Adipose tissue (tissue), 3 donors: ENCODE data around the gene DVL1. TPM values are rescaled to one million over a fixed set of nuclear protein-coding genes. Genes with fewer than 3 reads are reported as not detected.

Experiments used
- polyA plus RNA-seq, 3 donors: library from polyadenylated mRNA; stranded (reverse); fragments of 200-250 nt; gene quantifications; one replicate each; pipeline ENCODE4 v1.2.3, GENCODE V29; 2013
- donor health status: healthy with polysubstance abuse.
- donor health status: Bipolar disorder and iron deficiency.
- donor health status: healthy.

The DVL1 gene
- polyA plus RNA-seq, 3 donors = 42.5 to 54.5 (median 48.9) TPM

Other genes starting within 250 kb of the DVL1 start
- gene C1orf159, start 233.3 kb downstream of the DVL1 start, polyA plus RNA-seq = 10 to 100 TPM in 1 of 3 donors, 1 to 10 TPM in 2; 5.2 to 11.5 (median 9.3) TPM
- under 1 TPM; 0.13 to 0.98 (median 0.45) TPM for gene TTLL10, start 175.5 kb downstream of the DVL1 start, polyA plus RNA-seq
- 1 to 10 TPM in 1 of 3 donors, under 1 TPM in 1, not detected in 1; 0.45 to 1.4 TPM for gene TNFRSF18, start 142.8 kb downstream of the DVL1 start, polyA plus RNA-seq
- gene TNFRSF4, start 135.3 kb downstream of the DVL1 start, polyA plus RNA-seq = 10 to 100 TPM in 2 of 3 donors, 1 to 10 TPM in 1; 1.4 to 13.9 (median 11.4) TPM
- gene SDF4, start 117.4 kb downstream of the DVL1 start, polyA plus RNA-seq = 100 to 1,000 TPM in 2 of 3 donors, 10 to 100 TPM in 1; 93.9 to 148 (median 101) TPM
- 10 to 100 TPM in 1 of 3 donors, 1 to 10 TPM in 2; 8.9 to 13.0 (median 8.9) TPM for gene B3GALT6, start 117.2 kb downstream of the DVL1 start, polyA plus RNA-seq
- gene C1QTNF12, start 102.7 kb downstream of the DVL1 start, polyA plus RNA-seq = 1 to 10 TPM in 2 of 3 donors, under 1 TPM in 1; 0.53 to 6.1 (median 3.5) TPM
- 10 to 100 TPM; 25.8 to 45.1 (median 39.5) TPM for gene UBE2J2, start 75.6 kb downstream of the DVL1 start, polyA plus RNA-seq
- 1 to 10 TPM; 1.7 to 6.6 (median 4.9) TPM for gene SCNN1D, start 69.0 kb downstream of the DVL1 start, polyA plus RNA-seq
- 10 to 100 TPM; 14.5 to 35.7 (median 27.5) TPM for gene ACAP3, start 41.5 kb downstream of the DVL1 start, polyA plus RNA-seq
- gene PUSL1, start 40.8 kb downstream of the DVL1 start, polyA plus RNA-seq = 10 to 100 TPM in 2 of 3 donors, 1 to 10 TPM in 1; 6.6 to 13.5 (median 12.8) TPM
- gene INTS11, start 24.8 kb downstream of the DVL1 start, polyA plus RNA-seq = 100 to 1,000 TPM in 1 of 3 donors, 10 to 100 TPM in 2; 92.8 to 117 (median 98.6) TPM
- 10 to 100 TPM; 12.3 to 17.4 (median 16.5) TPM for gene CPTP, start 24.6 kb downstream of the DVL1 start, polyA plus RNA-seq
- gene TAS1R3, start 18.1 kb downstream of the DVL1 start, polyA plus RNA-seq = under 1 TPM; 0.10 to 0.45 (median 0.19) TPM
- gene MXRA8, start 9.1 kb upstream of the DVL1 start, polyA plus RNA-seq = 100 to 1,000 TPM in 1 of 3 donors, 10 to 100 TPM in 2; 11.7 to 104 (median 82.1) TPM
- 100 to 1,000 TPM; 129 to 240 (median 165) TPM for gene AURKAIP1, start 25.8 kb upstream of the DVL1 start, polyA plus RNA-seq
- gene CCNL2, start 49.9 kb upstream of the DVL1 start, polyA plus RNA-seq = 100 to 1,000 TPM; 103 to 173 (median 106) TPM
- 100 to 1,000 TPM; 110 to 228 (median 190) TPM for gene MRPL20, start 57.9 kb upstream of the DVL1 start, polyA plus RNA-seq
- 10 to 100 TPM in 2 of 3 donors, 1 to 10 TPM in 1; 9.9 to 25.5 (median 10.6) TPM for gene ANKRD65, start 71.9 kb upstream of the DVL1 start, polyA plus RNA-seq
- 10 to 100 TPM in 2 of 3 donors, 1 to 10 TPM in 1; 7.8 to 53.1 (median 42.1) TPM for gene VWA1, start 86.3 kb upstream of the DVL1 start, polyA plus RNA-seq
- gene ATAD3C, start 100.3 kb upstream of the DVL1 start, polyA plus RNA-seq = 10 to 100 TPM in 1 of 3 donors, 1 to 10 TPM in 1, under 1 TPM in 1; 0.34 to 10.3 (median 2.2) TPM
- 10 to 100 TPM; 13.6 to 27.5 (median 14.2) TPM for gene ATAD3B, start 122.3 kb upstream of the DVL1 start, polyA plus RNA-seq
- 10 to 100 TPM; 12.9 to 23.1 (median 14.2) TPM for gene ATAD3A, start 162.7 kb upstream of the DVL1 start, polyA plus RNA-seq
- 1 to 10 TPM in 2 of 3 donors, under 1 TPM in 1; 0.85 to 4.3 (median 2.1) TPM for gene TMEM240, start 191.2 kb upstream of the DVL1 start, polyA plus RNA-seq
- 100 to 1,000 TPM in 2 of 3 donors, 10 to 100 TPM in 1; 63.1 to 139 (median 133) TPM for gene SSU72, start 225.4 kb upstream of the DVL1 start, polyA plus RNA-seq